Parathyroid adenoma (tissue), 2 donors: Measurements from ENCODE around the gene RIC1.
"Not testable (repeated sequence)": the region's sequence is repeated elsewhere in the genome, so short reads cannot be mapped to it uniquely, and the experiment has no call there.

Experiments used
- H2AFZ ChIP-seq: fragments of 300-600 bp; sonication (generic); one replicate; pipeline ENCODE4 v1.7.0; 2017; ENCODE audit warnings: antibody characterized with exemption, mild to moderate bottlenecking
- H3K27ac ChIP-seq: fragments of 300-600 bp; sonication (generic); one replicate; pipeline ENCODE4 v1.7.0; 2017
- H3K27me3 ChIP-seq: fragments of 300-600 bp; sonication (generic); one replicate; pipeline ENCODE4 v1.7.0; 2017; ENCODE audit warnings: low read length; ENCODE audit not compliant: control insufficient read depth, insufficient read depth
- H3K36me3 ChIP-seq: fragments of 300-600 bp; sonication (generic); one replicate; pipeline ENCODE4 v1.7.0; 2017; ENCODE audit warnings: low read length; ENCODE audit not compliant: control insufficient read depth, insufficient read depth
- H3K4me1 ChIP-seq: fragments of 300-600 bp; sonication (generic); one replicate; pipeline ENCODE4 v1.7.0; 2017; ENCODE audit warnings: control low read depth
- H3K4me2 ChIP-seq: fragments of 300-600 bp; sonication (generic); one replicate; pipeline ENCODE4 v1.7.0; 2017; ENCODE audit warnings: low read length
- H3K4me3 ChIP-seq: fragments of 300-600 bp; sonication (generic); one replicate; pipeline ENCODE4 v1.7.0; 2017; ENCODE audit warnings: low read depth, low read length
- H3K79me2 ChIP-seq: fragments of 300-600 bp; sonication (generic); one replicate; pipeline ENCODE4 v1.7.0; 2017; ENCODE audit warnings: control low read depth
- H3K9ac ChIP-seq: fragments of 300-600 bp; sonication (generic); one replicate; pipeline ENCODE4 v1.7.0; 2017; ENCODE audit warnings: mild to moderate bottlenecking
- H3K9me3 ChIP-seq: fragments of 300-600 bp; sonication (generic); one replicate; pipeline ENCODE4 v1.7.0; 2017; ENCODE audit warnings: low read length; ENCODE audit not compliant: control insufficient read depth
- TF ChIP-seq, protein P1 (sequence below): fragments of 300-600 bp; sonication (generic); IDR thresholded peaks from one replicate; pipeline ENCODE4 v1.7.0; 2017; ENCODE audit warnings: antibody characterized with exemption, mild to moderate bottlenecking
- donor health status: primary hyperparathyroidism.

RIC1 gene

DNA sequence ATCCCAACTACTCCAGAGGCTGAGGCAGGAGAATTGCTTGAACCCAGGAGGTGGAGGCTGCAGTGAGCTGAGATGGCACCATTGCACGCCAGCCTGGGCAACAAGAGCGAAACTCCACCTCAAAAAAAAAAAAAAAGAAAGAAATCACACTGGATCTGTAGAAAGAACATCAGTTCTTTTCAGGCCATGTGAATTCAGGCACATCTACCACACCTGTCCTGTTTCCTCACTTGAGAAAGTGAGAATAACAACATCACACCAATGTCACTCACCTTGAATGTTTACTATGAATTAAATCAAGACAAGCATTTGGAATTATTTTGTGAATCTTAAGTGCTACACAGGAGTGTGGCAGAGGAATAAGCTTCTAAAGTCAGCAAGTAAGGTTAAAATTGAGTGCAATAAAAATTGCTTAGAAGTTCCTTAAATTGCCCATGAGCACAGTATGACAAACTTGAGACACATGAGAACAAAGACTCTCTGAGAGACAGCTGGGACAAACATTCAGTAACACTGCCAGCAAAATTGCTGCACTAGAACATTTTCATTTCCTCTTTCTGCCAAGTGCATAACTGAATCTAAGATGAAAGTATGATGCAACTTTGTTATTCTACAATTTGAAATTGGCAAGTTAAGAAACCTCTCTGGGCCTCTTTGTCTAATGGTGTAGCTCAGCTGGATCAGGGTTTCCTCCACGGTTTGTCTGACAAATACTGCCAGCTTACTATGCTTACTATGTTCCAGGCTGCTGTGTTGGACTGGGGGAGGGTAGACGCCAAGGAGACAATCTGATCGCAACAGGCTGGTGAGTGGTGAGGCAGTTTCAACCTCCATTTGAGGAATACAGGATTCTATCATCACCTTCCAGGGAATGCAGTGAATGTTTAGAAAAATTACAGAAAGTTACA, 1.9 kb upstream of the RIC1 start:
- no peaks in the 10 kb centered on the region for H3K9me3 ChIP-seq
- no peaks in the 10 kb centered on the region for H3K27me3 ChIP-seq

DNA sequence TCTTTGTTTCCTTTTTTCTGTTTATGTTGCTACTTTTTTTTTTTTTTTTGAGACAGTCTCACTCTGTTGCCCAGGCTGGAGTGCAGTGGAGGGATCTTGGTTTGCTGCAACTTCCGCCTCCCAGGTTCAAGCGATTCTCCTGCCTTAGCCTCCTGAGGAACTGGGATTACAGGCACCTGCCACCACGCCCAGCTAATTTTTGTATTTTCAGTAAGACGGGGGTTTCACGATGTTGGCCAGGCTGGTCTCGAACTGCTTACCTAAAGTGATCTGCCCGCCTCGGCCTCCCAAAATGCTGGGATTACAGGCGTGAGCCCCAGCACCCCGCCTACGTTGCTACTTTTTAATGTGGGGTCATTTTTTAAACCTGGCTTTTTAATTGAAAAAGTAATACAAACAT, 1.2 kb upstream of the RIC1 start:
- peak overlapping the region; percentile 92 for H3K4me3 ChIP-seq
- H3K36me3 ChIP-seq, H3K79me2 ChIP-seq, H2AFZ ChIP-seq, H3K4me1 ChIP-seq, H3K9ac ChIP-seq, H3K27me3 ChIP-seq, H3K9me3 ChIP-seq: not testable (repeated sequence)
- peak overlapping the region; percentile 77 for H3K27ac ChIP-seq
- peak overlapping the region; percentile 70 for H3K4me2 ChIP-seq

More for the DNA sequence above, 1.9 kb upstream of the RIC1 start:
- Histone ChIP-seq H3K4me1 (no peaks in the 10 kb centered on the region), H3K79me2 (peaks cover 4% of the 10 kb centered on the region), H3K9ac (no peak overlapping the region), H2AFZ (no peak overlapping the region), H3K4me3 (peak overlapping the region; percentile 24), H3K36me3 (no peaks in the 10 kb centered on the region), H3K27ac (no peak overlapping the region), H3K4me2 (peak overlapping the region; percentile 40)
- TF ChIP-seq, protein P1, sequence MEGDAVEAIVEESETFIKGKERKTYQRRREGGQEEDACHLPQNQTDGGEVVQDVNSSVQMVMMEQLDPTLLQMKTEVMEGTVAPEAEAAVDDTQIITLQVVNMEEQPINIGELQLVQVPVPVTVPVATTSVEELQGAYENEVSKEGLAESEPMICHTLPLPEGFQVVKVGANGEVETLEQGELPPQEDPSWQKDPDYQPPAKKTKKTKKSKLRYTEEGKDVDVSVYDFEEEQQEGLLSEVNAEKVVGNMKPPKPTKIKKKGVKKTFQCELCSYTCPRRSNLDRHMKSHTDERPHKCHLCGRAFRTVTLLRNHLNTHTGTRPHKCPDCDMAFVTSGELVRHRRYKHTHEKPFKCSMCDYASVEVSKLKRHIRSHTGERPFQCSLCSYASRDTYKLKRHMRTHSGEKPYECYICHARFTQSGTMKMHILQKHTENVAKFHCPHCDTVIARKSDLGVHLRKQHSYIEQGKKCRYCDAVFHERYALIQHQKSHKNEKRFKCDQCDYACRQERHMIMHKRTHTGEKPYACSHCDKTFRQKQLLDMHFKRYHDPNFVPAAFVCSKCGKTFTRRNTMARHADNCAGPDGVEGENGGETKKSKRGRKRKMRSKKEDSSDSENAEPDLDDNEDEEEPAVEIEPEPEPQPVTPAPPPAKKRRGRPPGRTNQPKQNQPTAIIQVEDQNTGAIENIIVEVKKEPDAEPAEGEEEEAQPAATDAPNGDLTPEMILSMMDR = no peak

DNA sequence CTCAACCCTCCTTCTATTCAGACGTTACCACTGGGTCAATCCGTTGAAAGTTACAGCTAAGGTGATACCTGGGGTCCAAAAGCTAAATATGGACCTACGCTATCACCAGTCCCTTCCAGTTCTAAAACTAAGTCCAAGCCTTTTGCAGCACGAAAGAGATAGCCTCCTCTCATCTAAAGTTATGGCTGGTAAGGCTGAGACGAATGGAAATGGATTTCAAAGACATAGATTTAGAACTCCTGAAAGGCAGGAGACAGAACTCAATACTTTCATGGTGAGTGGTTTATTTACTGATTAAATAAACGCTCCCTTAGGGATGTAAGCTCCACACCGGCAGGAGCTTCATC, 751 bp upstream of the RIC1 start:
- H3K27ac ChIP-seq = peak overlapping the region; percentile 77
- peak overlapping the region; percentile 92 for H3K4me3 ChIP-seq
- H3K27me3 ChIP-seq = no peaks in the 10 kb centered on the region
- H3K36me3 ChIP-seq = no peaks in the 10 kb centered on the region
- no peak overlapping the region for H3K9ac ChIP-seq
- TF ChIP-seq, protein P1 = no peak
- peak overlapping the region; percentile 83 for H2AFZ ChIP-seq
- no peaks in the 10 kb centered on the region for H3K9me3 ChIP-seq
- no peaks in the 10 kb centered on the region for H3K4me1 ChIP-seq
- H3K4me2 ChIP-seq = peak overlapping the region; percentile 70
- H3K79me2 ChIP-seq = peaks cover 4% of the 10 kb centered on the region

DNA sequence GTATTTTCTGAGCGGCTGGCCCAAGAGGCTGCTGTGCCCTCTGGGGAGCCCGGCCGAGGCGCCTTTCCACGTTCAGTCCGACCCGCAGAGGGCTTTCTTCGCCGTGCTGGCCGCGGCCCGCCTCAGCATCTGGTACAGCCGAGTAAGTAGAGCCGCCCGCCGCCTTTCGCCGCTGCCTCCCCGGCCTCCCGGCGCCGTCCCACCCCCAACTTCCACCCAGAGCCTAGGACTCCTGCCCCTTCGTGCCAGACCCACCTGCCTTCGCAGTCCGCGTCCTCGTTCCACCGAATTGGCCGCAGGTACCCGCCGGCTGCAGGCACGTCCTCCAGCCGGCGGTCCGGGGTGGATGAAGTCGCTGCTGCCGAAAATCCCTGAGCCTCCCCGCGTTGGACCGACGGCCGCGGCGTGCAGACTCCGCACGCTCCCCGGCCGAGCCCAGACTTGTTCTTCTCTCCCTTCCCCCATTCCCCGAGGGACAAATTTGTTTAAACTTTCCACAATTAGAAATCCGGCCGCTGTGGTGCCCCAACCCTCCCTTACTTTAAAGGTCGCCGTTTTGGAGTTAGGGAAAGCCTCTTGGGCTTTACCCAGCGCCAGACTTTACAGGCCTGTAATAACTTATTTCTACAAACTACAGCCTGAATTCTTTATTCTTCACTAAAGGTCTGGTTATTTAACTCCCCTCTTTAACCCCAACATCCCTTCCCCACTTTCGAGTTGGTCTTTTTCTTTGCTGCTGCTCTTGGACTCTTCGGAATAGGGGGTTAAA, 589 bp downstream of the RIC1 start:
- peak overlapping the region; percentile 92 for H3K4me3 ChIP-seq
- H2AFZ ChIP-seq = peak overlapping the region; percentile 68
- H3K27me3 ChIP-seq = no peaks in the 10 kb centered on the region
- peaks cover 4% of the 10 kb centered on the region for H3K79me2 ChIP-seq
- H3K9me3 ChIP-seq = no peaks in the 10 kb centered on the region
- H3K4me1 ChIP-seq = no peaks in the 10 kb centered on the region
- peak overlapping the region; percentile 63 for H3K27ac ChIP-seq
- TF ChIP-seq, protein P1 = no peak
- H3K36me3 ChIP-seq = no peaks in the 10 kb centered on the region
- no peak overlapping the region for H3K9ac ChIP-seq
- peak overlapping the region; percentile 90 for H3K4me2 ChIP-seq

DNA sequence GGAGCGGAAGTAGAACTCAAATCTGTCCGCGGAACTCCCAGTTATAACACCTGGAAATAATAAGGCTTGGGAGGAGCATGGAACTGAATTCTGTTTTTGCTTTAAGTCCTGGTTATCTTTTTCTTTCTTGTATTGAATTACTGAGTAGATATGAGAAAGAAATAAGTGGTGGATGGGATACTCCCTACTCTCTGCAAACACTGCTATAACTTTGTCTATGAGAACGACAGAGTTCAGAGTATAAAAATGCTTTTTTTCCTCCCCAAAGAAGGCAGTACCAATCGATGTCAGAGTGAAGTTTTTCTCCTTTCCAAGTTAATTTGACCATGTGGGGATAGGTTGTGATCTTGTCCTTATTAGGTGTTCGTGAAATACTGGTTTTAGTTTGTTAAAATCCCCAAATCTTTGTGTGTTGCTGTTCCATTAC, 1.2 kb downstream of the RIC1 start:
- no peaks in the 10 kb centered on the region for H3K4me1 ChIP-seq
- peak overlapping the region; percentile 68 for H2AFZ ChIP-seq
- no peak overlapping the region for H3K9ac ChIP-seq
- no peaks in the 10 kb centered on the region for H3K9me3 ChIP-seq
- peak overlapping the region; percentile 92 for H3K4me3 ChIP-seq
- TF ChIP-seq, protein P1 = no peak
- H3K27ac ChIP-seq = peak overlapping the region; percentile 63
- H3K36me3 ChIP-seq = no peaks in the 10 kb centered on the region
- H3K79me2 ChIP-seq = peaks cover 6% of the 10 kb centered on the region
- H3K27me3 ChIP-seq = no peaks in the 10 kb centered on the region
- H3K4me2 ChIP-seq = peak overlapping the region; percentile 90
